IMR-90 (cell line): ENCODE results near the gene ZC3H7B. TPM values are rescaled to one million over a fixed set of nuclear protein-coding genes. Genes with fewer than 3 reads are reported as not detected.

Experiments
- ATAC-seq: fragments of 200-7000 bp; cut with Tn5 transposase; 2 replicates; pipeline ENCODE4 v1.9.1; 2020; ENCODE audit warnings: low read depth, mild to moderate bottlenecking, moderate library complexity
- BruUV-seq: library from RNA; stranded (reverse); fragments of 400-500 nt; replicated peaks from 2 replicates; lab custom pipeline; 2021; lab: Mats Ljungman, UMichigan
- CTCF ChIA-PET: fragments of 300-600 bp; formaldehyde crosslinking; extraction: SDS; loops from one replicate; lab custom pipeline; 2021; ENCODE audit warnings: antibody characterized with exemption; lab: Yijun Ruan, JAX
- POLR2A ChIA-PET: fragments of 300-600 bp; sonication (Branson Sonifier 250); formaldehyde crosslinking; loops from one replicate; lab custom pipeline; 2022; ENCODE audit warnings: antibody characterized with exemption; ENCODE audit not compliant: unreplicated experiment; lab: Charles Lee
- DNase-seq: peaks from one replicate; pipeline ENCODE4 v3.0.0; 2013
- H2AFZ ChIP-seq: replicated peaks from 2 replicates; pipeline ENCODE3; 2013; ENCODE audit warnings: low read length, mild to moderate bottlenecking; ENCODE audit not compliant: poor library complexity
- H2AK5ac ChIP-seq: 2 replicates; pipeline ENCODE4 v1.6.1; 2013; ENCODE audit warnings: low read depth, low read length, inconsistent platforms
- H2AK9ac ChIP-seq: replicated peaks from 2 replicates; pipeline ENCODE3; 2013; ENCODE audit warnings: mild to moderate bottlenecking, low read depth, low read length, moderate library complexity; ENCODE audit not compliant: poor library complexity
- H2BK120ac ChIP-seq: 2 replicates; pipeline ENCODE4 v1.6.1; 2013; ENCODE audit warnings: low read depth, low read length, inconsistent platforms
- H2BK15ac ChIP-seq: 3 replicates; pipeline ENCODE4 v1.6.1; 2013; ENCODE audit warnings: low read depth, low read length, inconsistent platforms
- H2BK20ac ChIP-seq: 2 replicates; pipeline ENCODE4 v1.6.1; 2013; ENCODE audit warnings: low read depth, mild to moderate bottlenecking, inconsistent platforms, low read length, moderate library complexity
- H2BK5ac ChIP-seq: 2 replicates; pipeline ENCODE4 v1.6.1; 2013; ENCODE audit warnings: mild to moderate bottlenecking, low read depth, low read length, inconsistent platforms; ENCODE audit not compliant: poor library complexity, severe bottlenecking
- H3K14ac ChIP-seq: replicated peaks from 2 replicates; pipeline ENCODE4 v1.6.1; 2013; ENCODE audit warnings: low read depth, low read length, inconsistent platforms
- H3K18ac ChIP-seq: 2 replicates; pipeline ENCODE4 v1.6.1; 2013; ENCODE audit warnings: low read depth, low read length, control low read depth
- H3K23ac ChIP-seq: 2 replicates; pipeline ENCODE4 v1.6.1; 2013; ENCODE audit warnings: low read depth, low read length, inconsistent platforms
- H3K27ac ChIP-seq: 2 replicates; pipeline ENCODE4 v1.5.1; 2013; ENCODE audit warnings: mild to moderate bottlenecking, control low read depth, low read length; ENCODE audit not compliant: insufficient read depth
- H3K27me3 ChIP-seq: 2 replicates; pipeline ENCODE4 v1.6.1; 2013; ENCODE audit warnings: low read length; ENCODE audit not compliant: control insufficient read depth, insufficient read depth
- H3K36me3 ChIP-seq: 2 replicates; pipeline ENCODE4 v1.6.1; 2013; ENCODE audit warnings: low read length, mixed read lengths; ENCODE audit not compliant: control insufficient read depth, insufficient read depth
- H3K4ac ChIP-seq: 2 replicates; pipeline ENCODE4 v1.6.1; 2013; ENCODE audit warnings: low read depth, low read length, inconsistent platforms
- H3K4me1 ChIP-seq: 2 replicates; pipeline ENCODE4 v1.6.1; 2013; ENCODE audit warnings: low read length, mixed read lengths; ENCODE audit not compliant: control insufficient read depth, insufficient read depth
- H3K4me2 ChIP-seq: 2 replicates; pipeline ENCODE4 v1.6.1; 2013; ENCODE audit warnings: low read depth, mild to moderate bottlenecking, control low read depth, low read length, moderate library complexity
- H3K4me3 ChIP-seq: 2 replicates; pipeline ENCODE4 v1.5.1; 2013; ENCODE audit warnings: low read depth, mild to moderate bottlenecking, control low read depth, low read length, moderate library complexity; ENCODE audit not compliant: insufficient read depth
- H3K56ac ChIP-seq: 2 replicates; pipeline ENCODE4 v1.6.1; 2013; ENCODE audit warnings: low read length, inconsistent platforms; ENCODE audit not compliant: insufficient read depth; ENCODE audit errors: extremely low read depth
- H3K79me1 ChIP-seq, 2 experiments: 2 replicates each; pipeline ENCODE4 v1.6.1; 2013; ENCODE audit warnings: low read length in 2 of 2, inconsistent platforms in 1 of 2, low read depth in 1 of 2
- H3K9ac ChIP-seq: 2 replicates; pipeline ENCODE4 v1.6.1; 2013; ENCODE audit warnings: low read depth, low read length, control low read depth
- H3K9me1 ChIP-seq: 2 replicates; pipeline ENCODE4 v1.6.1; 2013; ENCODE audit warnings: low read length, inconsistent platforms; ENCODE audit not compliant: insufficient read depth
- H3K9me3 ChIP-seq: 2 replicates; pipeline ENCODE4 v1.6.1; 2013; ENCODE audit warnings: low read length; ENCODE audit not compliant: control insufficient read depth, insufficient read depth
- H4K20me1 ChIP-seq: 2 replicates; pipeline ENCODE4 v1.6.1; 2013; ENCODE audit warnings: low read length, inconsistent platforms; ENCODE audit not compliant: insufficient read depth
- H4K5ac ChIP-seq: 2 replicates; pipeline ENCODE4 v1.6.1; 2013; ENCODE audit warnings: mild to moderate bottlenecking, low read depth, low read length, control low read depth
- H4K8ac ChIP-seq, 2 experiments: 2 replicates each; pipeline ENCODE4 v1.6.1; 2013; ENCODE audit warnings: low read depth in 2 of 2, low read length in 2 of 2, control low read depth in 1 of 2, inconsistent platforms in 1 of 2
- H4K91ac ChIP-seq: 2 replicates; pipeline ENCODE4 v1.6.1; 2013; ENCODE audit warnings: low read depth, low read length, inconsistent platforms; ENCODE audit not compliant: insufficient read depth
- BHLHE40 ChIP-seq: fragments of 150-350 bp; IDR thresholded peaks from 2 replicates; pipeline ENCODE4 v1.6.1; 2016; ENCODE audit warnings: mild to moderate bottlenecking, low read depth, low read length
- CEBPB ChIP-seq: IDR thresholded peaks from 2 replicates; pipeline ENCODE4 v1.6.1; 2012; ENCODE audit warnings: low read depth, low read length, improper control_type of control experiment
- CHD1 ChIP-seq: IDR thresholded peaks from 2 replicates; pipeline ENCODE4 v1.6.1; 2012; ENCODE audit warnings: low read depth, low read length, improper control_type of control experiment
- CTCF ChIP-seq: conservative IDR thresholded peaks from 2 replicates; pipeline ENCODE4 v1.5.1; 2012; ENCODE audit warnings: mild to moderate bottlenecking, low read depth, low read length, improper control_type of control experiment
- ELK1 ChIP-seq: fragments of 150-350 bp; IDR thresholded peaks from 2 replicates; pipeline ENCODE4 v1.6.1; 2016; ENCODE audit warnings: low read depth, mild to moderate bottlenecking, low read length, moderate library complexity, borderline replicate concordance
- FOS ChIP-seq: fragments of 150-350 bp; IDR thresholded peaks from 2 replicates; pipeline ENCODE4 v1.6.1; 2016; ENCODE audit warnings: low read depth, low read length
- MAFK ChIP-seq: IDR thresholded peaks from 2 replicates; pipeline ENCODE4 v1.6.1; 2012; ENCODE audit warnings: low read depth, low read length, improper control_type of control experiment
- MAZ ChIP-seq: IDR thresholded peaks from 2 replicates; pipeline ENCODE4 v1.6.1; 2012; ENCODE audit warnings: low read depth, mild to moderate bottlenecking, low read length, improper control_type of control experiment, moderate library complexity, borderline replicate concordance
- MXI1 ChIP-seq: IDR thresholded peaks from 2 replicates; pipeline ENCODE4 v1.6.1; 2012; ENCODE audit warnings: low read depth, mild to moderate bottlenecking, low read length, moderate library complexity, borderline replicate concordance
- NFE2L2 ChIP-seq: fragments of 150-350 bp; IDR thresholded peaks from 2 replicates; pipeline ENCODE4 v1.6.1; 2016; ENCODE audit warnings: low read depth, mild to moderate bottlenecking, low read length
- POLR2A ChIP-seq: IDR thresholded peaks from 2 replicates; pipeline ENCODE4 v1.6.1; 2012; ENCODE audit warnings: mild to moderate bottlenecking, low read depth, low read length
- RAD21 ChIP-seq: IDR thresholded peaks from 2 replicates; pipeline ENCODE4 v1.6.1; 2012; ENCODE audit warnings: low read length, improper control_type of control experiment
- RCOR1 ChIP-seq: IDR thresholded peaks from 2 replicates; pipeline ENCODE4 v1.6.1; 2012; ENCODE audit warnings: mild to moderate bottlenecking, low read length, improper control_type of control experiment; ENCODE audit not compliant: insufficient replicate concordance
- RFX5 ChIP-seq: IDR thresholded peaks from 2 replicates; pipeline ENCODE4 v1.8.0; 2012; ENCODE audit warnings: low read depth, mild to moderate bottlenecking, low read length, moderate library complexity
- SMC3 ChIP-seq: fragments of 150-350 bp; IDR thresholded peaks from 2 replicates; pipeline ENCODE4 v1.6.1; 2016; ENCODE audit warnings: low read depth, mild to moderate bottlenecking, antibody characterized with exemption, low read length, moderate library complexity
- USF2 ChIP-seq: fragments of 150-350 bp; IDR thresholded peaks from 2 replicates; pipeline ENCODE4 v1.6.1; 2017; ENCODE audit warnings: mild to moderate bottlenecking, antibody characterized with exemption, low read length, low read depth
- WGBS, 2 experiments: methylation state at CpG; one replicate each; pipeline versions ENCODE4 v1.1.5 to v1.1.7; 2013; ENCODE audit warnings: missing lambda C conversion rate in 2 of 2; ENCODE audit not compliant: insufficient read length in 1 of 2; ENCODE audit errors: extremely low coverage in 2 of 2; 5-methylcytosine and 5-hydroxymethylcytosine counted together
- dilution Hi-C: fragments of 300-500 bp; cut with HindIII; formaldehyde crosslinking; loops from one replicate; pipeline ENCODE4 v1.14.3; 2018; ENCODE audit warnings: low sequenced_read_pairs; ENCODE audit not compliant: unreplicated experiment
- in situ Hi-C: fragments of 300-500 bp; cut with MboI; formaldehyde crosslinking; loops from 3 replicates; pipeline ENCODE4 v1.14.3; 2019; ENCODE audit warnings: low sequenced_read_pairs, inconsistent platforms, mixed read lengths
- intact Hi-C: fragments of 100-400 bp; cut with micrococcal nuclease; formaldehyde crosslinking; loops from 2 replicates; pipeline ENCODE4 v1.10.0; 2022
- polyA plus RNA-seq, 3 experiments: library from polyadenylated mRNA; depleted of rRNA; stranded (reverse); fragments of >200 nt; gene quantifications; 2 replicates each; pipeline ENCODE4 v1.2.3, GENCODE V29; 2012; ENCODE audit warnings: low replicate concordance in 1 of 3
- total RNA-seq: library from RNA; depleted of rRNA; stranded (reverse); fragments of >200 nt; gene quantifications from 2 replicates; pipeline ENCODE4 v1.2.3, GENCODE V29; 2012

ZC3H7B gene
- total and polyA plus RNA-seq, 2 of the 4 experiments (the other 2 are of a cell fraction): 37.6 to 72.3 TPM

- Histone ChIP-seq H2BK20ac (no peak overlapping the region), H2BK5ac (no peak overlapping the region), H2AK5ac (no peak overlapping the region), H3K9me3 (no peaks in the 10 kb centered on the region), H3K14ac (no peak overlapping the region), H3K23ac (no peak overlapping the region), H3K18ac (no peak overlapping the region), H2AK9ac (no peak overlapping the region), H2BK15ac (no peak overlapping the region), H3K56ac (no peak overlapping the region), H3K36me3 (peaks cover 74% of the 10 kb centered on the region), H4K8ac (no peak overlapping the region), H3K4me2 (no peak overlapping the region), H3K27ac (no peak overlapping the region), H3K9me1 (peaks cover 8% of the 10 kb centered on the region; the same call in 1 of the 2 replicates), H2BK120ac (no peak overlapping the region), H3K4ac (no peak overlapping the region), H4K20me1 (0 out of 2 replicates have a peak, but pooled peaks cover 4% of the 10 kb centered on the region), H3K4me3 (no peak overlapping the region), H3K79me1 (peaks cover 9 to 60% of the 10 kb centered on the region in 2 experiments), H4K91ac (no peak overlapping the region), H3K4me1 (no peaks in the 10 kb centered on the region), H3K9ac (no peak overlapping the region), H4K5ac (no peak overlapping the region), H2AFZ (no peak overlapping the region), H3K27me3 (no peaks in the 10 kb centered on the region)
- no TSS peak for BruUV-seq
- ChIA-PET CTCF (no interaction called here), POLR2A (no interaction called here)
- ATAC-seq: no peak
- TF ChIP-seq RAD21 (no peak), MAZ (no peak), CHD1 (no peak), USF2 (no peak), RFX5 (no peak), FOS (no peak), RCOR1 (no peak), MXI1 (no peak), CEBPB (no peak), SMC3 (no peak), POLR2A (no peak), CTCF (no peak), ELK1 (no peak), NFE2L2 (no peak), BHLHE40 (no peak), MAFK (no peak)
- 95% methylated on average over 7 of the region's 18 CpGs; no CpG with 5 or more reads in 1 of the 2 experiments for WGBS, 2 experiments
- intact Hi-C loops (no loop called here), in situ Hi-C loops (no loop called here), dilution Hi-C loops (no loop called here)
- no peak for DNase-seq
Measured at GRCh38 chr22:41339823-41340222, 38.5 kb downstream of the ZC3H7B start.
